Esophagus squamous epithelium (tissue), 5 donors: ENCODE results near the gene SLCO2B1. TPM values are rescaled to one million over a fixed set of nuclear protein-coding genes. Genes with fewer than 3 reads are reported as not detected.

Source experiments
- DNase-seq: peaks from one replicate; lab custom pipeline; 2025; lab: John Stamatoyannopoulos, UW
- H3K27ac ChIP-seq, 4 donors: fragments of 200-600 bp; sonication (generic); one replicate each; pipeline ENCODE4 v1.5.1; 2016 to 2019; ENCODE audit warnings: mild to moderate bottlenecking in 1 of 4
- H3K27me3 ChIP-seq, 4 donors: fragments of 200-600 bp; sonication (generic); 1 replicate in 3 of 4; 2 replicates in 1 of 4; pipeline versions ENCODE4 v1.5.1 to v1.6.0; 2017 to 2021; ENCODE audit warnings: antibody characterized with exemption in 1 of 4
- H3K36me3 ChIP-seq, 3 donors: fragments of 200-600 bp; sonication (generic); one replicate each; pipeline ENCODE4 v1.5.1; 2016 to 2019
- H3K4me1 ChIP-seq, 3 donors: fragments of 200-600 bp; sonication (generic); one replicate each; pipeline ENCODE4 v1.5.1; 2017 to 2019
- H3K4me3 ChIP-seq, 4 donors: fragments of 200-600 bp; sonication (generic); 1 replicate in 3 of 4; 2 replicates in 1 of 4; pipeline ENCODE4 v1.5.1; 2016 to 2019; ENCODE audit warnings: mild to moderate bottlenecking in 2 of 4, moderate library complexity in 1 of 4
- H3K9me3 ChIP-seq, 3 donors: fragments of 200-600 bp; sonication (generic); one replicate each; pipeline ENCODE4 v1.5.1; 2016 to 2019
- POLR2A ChIP-seq, 4 donors: fragments of 450-650 bp; IDR thresholded peaks; one replicate each; pipeline ENCODE4 v1.6.1; 2017; ENCODE audit warnings: antibody characterized with exemption in 4 of 4, mild to moderate bottlenecking in 4 of 4, moderate library complexity in 3 of 4
- WGBS, 2 donors: methylation state at CpG; one replicate each; pipeline ENCODE4 v1.1.5; 2018; 5-methylcytosine and 5-hydroxymethylcytosine counted together
- intact Hi-C: fragments of 100-400 bp; cut with DNase I; formaldehyde crosslinking; loops from one replicate; pipeline ENCODE4 v1.15.0; 2022
- total RNA-seq, 4 donors: library from RNA; depleted of rRNA; stranded (reverse); fragments of >200 nt; gene quantifications; one replicate each; pipeline ENCODE4 v1.1.0, GENCODE V29; 2016
- TF ChIP-seq, protein P1 (sequence below), 6 experiments: fragments of 450-650 bp in 4 of 6; fragments of 200-600 bp in 2 of 6; sonication (generic) in 2 of 6; IDR thresholded peaks; one replicate each; pipeline ENCODE4 v1.5.1; 2016 to 2019; ENCODE audit warnings: antibody characterized with exemption in 6 of 6, mild to moderate bottlenecking in 4 of 6, moderate library complexity in 4 of 6
- donor health status: DM: yes; HTN: yes; CAD: no.

SLCO2B1 gene
- total RNA-seq, 4 donors from 2014 or later, result 3.6 to 35.7 (median 16.1) TPM

DNA sequence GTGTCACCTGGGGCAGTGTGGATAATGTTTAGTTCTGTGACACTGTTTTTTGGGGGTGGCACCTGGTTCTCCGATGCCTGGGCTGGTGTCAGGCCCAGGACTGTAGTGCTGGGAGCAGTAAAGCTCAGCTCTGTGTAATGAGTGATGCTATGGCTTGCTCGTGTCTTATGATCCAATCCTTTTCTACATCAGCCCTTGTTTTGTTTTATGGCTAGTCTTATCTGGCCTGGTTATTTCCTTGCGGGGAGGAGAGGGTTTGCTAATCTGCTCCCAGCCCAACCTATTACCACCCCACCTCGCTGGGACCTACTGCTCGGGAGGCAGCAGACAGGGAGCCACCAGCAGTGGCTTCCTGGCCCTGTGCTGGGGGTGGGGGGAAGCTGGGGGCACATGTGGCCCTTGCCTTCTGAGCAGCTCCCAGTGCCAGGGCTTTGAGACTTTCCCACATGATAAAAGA is 54.7 kb downstream of the SLCO2B1 start:
- no peaks in the 10 kb centered on the region for H3K4me1 ChIP-seq
- H3K27me3 ChIP-seq, result peaks cover 0 to 22% (median 0%) of the 10 kb centered on the region in 4 donors
- H3K9me3 ChIP-seq, result no peaks in the 10 kb centered on the region
- intact Hi-C loops, result loop anchor here (10.0 kb wide), 1 partner anchor 281 kb away; no protein-coding TSS in a partner anchor
- peaks cover 0 to 5% (median 0%) of the 10 kb centered on the region in 3 donors for H3K36me3 ChIP-seq
- WGBS, 2 donors, result 71 to 83% methylated on average over 4 of the region's 5 CpGs
- TF ChIP-seq, protein P1, sequence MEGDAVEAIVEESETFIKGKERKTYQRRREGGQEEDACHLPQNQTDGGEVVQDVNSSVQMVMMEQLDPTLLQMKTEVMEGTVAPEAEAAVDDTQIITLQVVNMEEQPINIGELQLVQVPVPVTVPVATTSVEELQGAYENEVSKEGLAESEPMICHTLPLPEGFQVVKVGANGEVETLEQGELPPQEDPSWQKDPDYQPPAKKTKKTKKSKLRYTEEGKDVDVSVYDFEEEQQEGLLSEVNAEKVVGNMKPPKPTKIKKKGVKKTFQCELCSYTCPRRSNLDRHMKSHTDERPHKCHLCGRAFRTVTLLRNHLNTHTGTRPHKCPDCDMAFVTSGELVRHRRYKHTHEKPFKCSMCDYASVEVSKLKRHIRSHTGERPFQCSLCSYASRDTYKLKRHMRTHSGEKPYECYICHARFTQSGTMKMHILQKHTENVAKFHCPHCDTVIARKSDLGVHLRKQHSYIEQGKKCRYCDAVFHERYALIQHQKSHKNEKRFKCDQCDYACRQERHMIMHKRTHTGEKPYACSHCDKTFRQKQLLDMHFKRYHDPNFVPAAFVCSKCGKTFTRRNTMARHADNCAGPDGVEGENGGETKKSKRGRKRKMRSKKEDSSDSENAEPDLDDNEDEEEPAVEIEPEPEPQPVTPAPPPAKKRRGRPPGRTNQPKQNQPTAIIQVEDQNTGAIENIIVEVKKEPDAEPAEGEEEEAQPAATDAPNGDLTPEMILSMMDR (IDR thresholded peaks at IDR 0.05), result no peak
- TF ChIP-seq POLR2A (IDR thresholded peaks at IDR 0.05), result no peak
- no peak overlapping the region for H3K27ac ChIP-seq
- DNase-seq, result no peak
- no peak overlapping the region for H3K4me3 ChIP-seq

DNA sequence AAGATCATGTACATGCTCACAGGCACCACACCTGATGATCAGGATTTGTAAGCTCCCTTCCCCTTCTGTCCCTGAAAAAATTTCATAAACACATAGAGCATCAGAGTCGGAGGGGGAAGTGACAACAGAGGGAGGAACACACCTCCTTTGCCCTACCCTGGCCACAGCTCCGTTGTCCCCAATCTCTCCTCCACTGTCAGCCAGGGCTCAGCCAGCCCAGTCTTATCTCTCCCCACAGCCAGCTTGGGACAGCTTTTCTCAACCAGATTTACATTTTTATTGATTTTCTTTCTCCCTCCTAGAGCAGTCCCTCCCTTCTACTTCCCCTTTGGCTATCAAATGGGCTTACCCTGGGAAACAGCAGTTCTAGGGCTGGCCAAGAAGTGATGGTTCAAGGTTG is 57.5 kb downstream of the SLCO2B1 start:
- H3K27ac ChIP-seq, result no peak overlapping the region
- no peaks in the 10 kb centered on the region for H3K36me3 ChIP-seq
- WGBS, 2 donors, result 38 to 40% methylated on average over 1 to 2 of the region's 2 CpGs
- H3K4me3 ChIP-seq, result no peak overlapping the region
- TF ChIP-seq, protein P1 (IDR thresholded peaks at IDR 0.05), result no peak
- TF ChIP-seq POLR2A (IDR thresholded peaks at IDR 0.05), result no peak
- H3K27me3 ChIP-seq, result peaks cover 0 to 22% (median 0%) of the 10 kb centered on the region in 4 donors
- DNase-seq, result no peak
- intact Hi-C loops, result loop anchor here (10.0 kb wide), 1 partner anchor 284 kb away; no protein-coding TSS in a partner anchor
- H3K9me3 ChIP-seq, result no peaks in the 10 kb centered on the region
- no peaks in the 10 kb centered on the region for H3K4me1 ChIP-seq

DNA sequence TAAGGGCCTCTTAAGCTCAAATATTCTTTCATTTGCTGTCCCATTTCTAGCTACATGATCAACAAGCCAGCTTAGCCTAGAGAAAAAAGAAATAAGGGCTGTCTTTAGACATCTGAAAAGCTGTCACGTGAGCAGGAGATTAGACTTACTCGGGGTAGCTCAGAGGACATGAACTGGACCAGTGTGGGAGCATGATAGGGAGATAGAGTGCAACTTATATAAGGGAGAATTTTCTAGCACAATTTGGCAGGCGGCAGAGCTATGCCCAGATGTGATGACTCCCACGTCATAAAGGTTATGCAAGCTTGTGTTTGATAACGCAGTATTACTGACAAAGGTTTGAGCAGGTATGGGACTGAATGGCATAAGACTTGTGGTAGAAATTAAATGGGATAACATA is 61.5 kb downstream of the SLCO2B1 start:
- Histone ChIP-seq H3K27ac (no peak overlapping the region), H3K27me3 (peaks cover 0 to 35% (median 0%) of the 10 kb centered on the region in 4 donors), H3K4me3 (no peak overlapping the region), H3K36me3 (no peaks in the 10 kb centered on the region), H3K9me3 (no peaks in the 10 kb centered on the region), H3K4me1 (no peaks in the 10 kb centered on the region)
- intact Hi-C loops, result no loop called here
- WGBS, 2 donors, result 72 to 77% methylated on average over 5 of the region's 5 CpGs
- no peak for DNase-seq
- no peak for TF ChIP-seq POLR2A (IDR thresholded peaks at IDR 0.05)
- TF ChIP-seq, protein P1 (IDR thresholded peaks at IDR 0.05), result no peak

DNA sequence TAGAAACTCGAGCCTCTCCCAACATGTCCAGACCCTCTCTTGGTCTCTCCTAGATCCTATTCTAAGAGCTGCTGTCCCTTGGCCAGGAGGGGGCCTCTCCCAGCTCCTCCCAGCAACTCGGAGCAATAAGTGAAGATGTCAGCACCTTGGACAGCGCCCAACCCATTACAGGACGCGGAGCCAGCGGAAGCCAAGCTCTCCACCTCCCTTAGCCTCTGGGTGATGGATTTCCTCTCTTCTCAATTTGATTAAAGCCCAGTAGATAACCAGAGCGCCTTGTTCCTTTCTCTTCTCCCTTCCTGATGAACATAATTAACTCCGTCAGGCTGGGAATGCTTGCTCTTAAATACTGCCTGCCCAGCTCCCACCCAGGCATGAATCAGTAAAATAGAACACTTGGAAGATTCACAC is 63.5 kb downstream of the SLCO2B1 start:
- H3K27ac ChIP-seq, result no peak overlapping the region
- H3K4me1 ChIP-seq, result no peaks in the 10 kb centered on the region
- 2 to 3% methylated on average over 4 to 8 of the region's 8 CpGs for WGBS, 2 donors
- intact Hi-C loops, result no loop called here
- no peaks in the 10 kb centered on the region for H3K9me3 ChIP-seq
- no peak overlapping the region for H3K4me3 ChIP-seq
- peaks cover 0 to 22% (median 0%) of the 10 kb centered on the region in 4 donors for H3K27me3 ChIP-seq
- no peak for DNase-seq
- H3K36me3 ChIP-seq, result no peaks in the 10 kb centered on the region
- no peak for TF ChIP-seq POLR2A (IDR thresholded peaks at IDR 0.05)
- TF ChIP-seq, protein P1 (IDR thresholded peaks at IDR 0.05), result no peak

DNA sequence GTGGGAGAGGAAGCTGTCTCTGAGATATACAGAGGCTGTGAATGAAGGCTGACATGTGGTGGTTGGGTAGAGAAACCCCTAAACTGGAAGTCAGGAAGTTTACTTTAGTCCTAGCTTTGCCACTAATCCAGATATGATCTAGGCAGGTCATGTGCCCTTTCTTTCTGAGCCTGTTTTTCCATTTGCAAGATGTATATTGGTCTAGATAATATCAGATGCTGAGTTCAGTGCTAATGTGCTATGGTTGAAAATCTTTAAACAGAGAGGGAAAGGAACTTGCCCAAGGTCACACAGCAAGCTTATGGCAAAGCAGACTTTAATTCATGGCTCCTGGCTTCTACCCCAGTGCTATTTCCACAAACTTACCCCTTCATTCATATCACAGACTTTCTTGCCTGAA is 63.9 kb downstream of the SLCO2B1 start:
- H3K9me3 ChIP-seq, result no peaks in the 10 kb centered on the region
- intact Hi-C loops, result no loop called here
- H3K27ac ChIP-seq, result no peak overlapping the region
- peaks cover 0 to 19% (median 0%) of the 10 kb centered on the region in 4 donors for H3K27me3 ChIP-seq
- no peaks in the 10 kb centered on the region for H3K4me1 ChIP-seq
- TF ChIP-seq, protein P1 (IDR thresholded peaks at IDR 0.05), result no peak
- no peak for TF ChIP-seq POLR2A (IDR thresholded peaks at IDR 0.05)
- no peak overlapping the region for H3K4me3 ChIP-seq
- DNase-seq, result no peak
- H3K36me3 ChIP-seq, result no peaks in the 10 kb centered on the region
